SH-SY5Y (cell line): ENCODE measurements around the gene MRPL28.

Experiments used
- GATA2 ChIP-seq: IDR thresholded peaks from 2 replicates; pipeline ENCODE4 v1.6.1; 2011; ENCODE audit warnings: mild to moderate bottlenecking, low read depth, low read length
- GATA3 ChIP-seq: IDR thresholded peaks from 2 replicates; pipeline ENCODE4 v1.6.1; 2011; ENCODE audit warnings: low read depth, mild to moderate bottlenecking, low read length, moderate library complexity

Gene MRPL28

DNA sequence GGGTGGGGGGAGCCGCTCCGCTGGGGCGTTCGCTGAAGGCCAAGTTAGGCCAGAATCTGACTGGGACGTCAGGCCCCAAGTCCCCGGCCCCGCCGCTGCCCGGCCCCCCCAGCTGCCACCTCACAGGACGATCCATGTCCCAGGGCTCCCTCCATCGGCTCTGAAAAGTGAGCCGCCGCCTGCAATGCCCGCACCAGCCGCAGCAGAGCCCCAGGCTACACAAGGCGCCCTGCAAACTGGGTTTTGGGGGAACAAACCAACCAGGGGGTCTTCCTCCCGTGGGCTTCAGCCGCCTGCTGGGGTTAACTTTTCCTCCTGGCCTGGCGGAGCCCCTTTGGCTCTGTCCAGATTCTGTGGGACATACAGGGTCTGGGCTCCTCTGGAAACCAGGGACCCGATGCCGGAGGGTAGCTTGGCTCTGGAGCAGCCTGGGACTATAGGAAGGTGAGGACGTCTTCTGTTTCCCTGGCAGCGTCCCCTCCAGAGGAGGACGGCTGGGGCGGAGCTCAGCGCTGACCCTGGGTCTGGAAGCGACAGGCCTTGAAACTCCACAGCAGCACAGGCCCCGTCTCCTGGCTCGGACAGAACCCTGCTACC, 27.5 kb upstream of the MRPL28 start:
- TF ChIP-seq GATA3: no peak
- no peak for TF ChIP-seq GATA2

DNA sequence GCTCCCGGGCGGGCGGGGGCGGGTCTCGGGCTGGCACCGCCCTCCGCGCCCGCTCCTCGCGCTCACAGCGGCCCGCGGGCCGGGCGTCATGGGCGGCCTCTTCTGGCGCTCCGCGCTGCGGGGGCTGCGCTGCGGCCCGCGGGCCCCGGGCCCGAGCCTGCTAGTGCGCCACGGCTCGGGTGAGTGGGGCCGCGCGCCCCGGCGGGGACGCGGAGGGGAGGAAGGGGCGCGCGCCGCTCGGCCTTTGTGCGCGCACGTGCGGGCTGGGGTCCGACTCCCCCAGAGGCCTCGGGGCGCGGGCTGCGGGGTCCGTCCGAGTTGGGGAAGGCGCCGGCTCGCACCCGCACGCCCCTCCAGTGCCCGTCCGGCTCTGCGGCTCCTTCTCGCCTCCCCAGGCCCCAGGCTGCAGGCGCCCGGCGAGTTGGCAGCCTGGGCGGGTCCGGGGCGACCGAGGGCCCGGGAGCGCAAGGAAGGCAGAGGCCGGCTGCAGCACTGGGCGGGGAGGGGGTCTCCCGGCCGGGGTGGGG, 26.9 kb upstream of the MRPL28 start, which contains the start of gene NME4:
Gene NME4, plus strand, starts transcription at position 65 of the 527 bp plus-strand sequence. Its CDS starts 24 bp downstream, at position 89.
- TF ChIP-seq GATA3: no peak
- no peak for TF ChIP-seq GATA2

GRCh38 chr16:396605-397004, 26.3 kb upstream of the MRPL28 start:
- TF ChIP-seq GATA3 (no peak), GATA2 (no peak)

DNA sequence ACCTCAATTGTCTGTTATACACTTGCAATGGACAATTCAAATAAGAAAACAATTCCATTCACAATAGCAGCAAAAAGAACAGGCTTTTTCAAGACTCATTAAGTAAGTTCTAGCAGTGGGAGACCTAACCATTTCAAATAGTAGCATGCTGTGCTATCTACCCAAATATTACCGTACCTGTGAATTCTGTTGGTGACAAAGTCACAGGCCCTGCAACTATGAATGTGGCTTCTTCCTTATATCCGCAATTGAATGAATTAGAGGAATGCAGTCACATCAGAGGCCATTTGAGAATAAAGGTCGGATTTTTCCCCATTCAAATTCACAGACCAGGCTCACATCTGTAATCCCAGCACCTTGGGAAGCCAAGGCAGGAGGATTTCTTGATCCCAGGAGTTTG, 25.9 kb upstream of the MRPL28 start:
- no peak for TF ChIP-seq GATA2
- TF ChIP-seq GATA3: no peak

DNA sequence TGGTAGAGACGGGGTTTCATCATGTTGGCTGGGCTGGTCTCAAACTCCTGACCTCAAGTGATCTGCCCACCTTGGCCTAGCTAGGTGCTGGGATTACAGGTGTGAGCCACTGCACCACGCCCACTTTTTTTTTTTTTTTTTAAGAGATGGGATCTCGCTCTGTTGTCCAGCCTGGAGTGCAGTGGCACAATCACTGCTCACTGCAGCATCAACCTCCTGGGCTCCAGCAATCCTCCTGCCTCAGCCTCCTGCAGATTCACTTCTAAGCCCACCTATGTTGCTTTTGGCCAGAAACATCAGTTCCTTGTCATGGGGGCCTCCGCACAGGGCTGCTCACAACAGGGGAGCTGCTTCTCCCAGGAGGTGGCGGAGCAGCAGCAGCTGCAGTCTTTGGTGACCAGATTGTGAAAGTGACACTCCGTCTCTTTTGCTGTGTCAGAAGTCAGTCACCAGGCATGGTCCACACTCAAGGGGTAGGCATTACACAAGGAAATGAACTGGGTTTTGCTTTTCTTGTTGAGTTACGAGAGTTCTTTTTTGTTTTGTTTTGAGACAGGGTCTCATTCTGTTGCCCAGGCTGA, 22.2 kb upstream of the MRPL28 start:
- TF ChIP-seq GATA2 (no peak), GATA3 (no peak)

DNA sequence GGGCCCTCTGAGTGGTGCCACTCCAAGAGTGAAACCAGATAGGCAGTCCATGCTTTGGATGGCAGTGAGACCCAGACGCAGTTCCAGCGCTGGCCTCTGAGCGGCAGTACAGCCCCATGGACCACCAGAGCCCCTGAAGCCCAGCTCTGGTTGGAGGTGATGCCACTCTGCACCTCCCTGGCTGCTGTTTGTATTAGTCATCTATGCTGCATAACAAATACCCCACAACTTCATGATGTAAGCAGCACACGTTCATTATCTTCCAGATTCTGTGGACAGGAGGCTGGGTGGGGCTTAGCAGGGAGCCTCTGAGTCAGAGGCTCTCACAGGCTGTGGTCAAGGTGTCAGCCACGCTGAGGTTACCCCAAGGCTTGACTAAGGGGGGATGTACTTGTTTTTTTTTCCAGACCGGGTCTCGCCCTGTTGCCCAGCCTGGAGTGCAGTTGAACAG, 21.6 kb upstream of the MRPL28 start:
- TF ChIP-seq GATA3: no peak
- no peak for TF ChIP-seq GATA2

- no peak for TF ChIP-seq GATA2
- no peak for TF ChIP-seq GATA3
Measured at GRCh38 chr16:389352-389751, 19.0 kb upstream of the MRPL28 start.

DNA sequence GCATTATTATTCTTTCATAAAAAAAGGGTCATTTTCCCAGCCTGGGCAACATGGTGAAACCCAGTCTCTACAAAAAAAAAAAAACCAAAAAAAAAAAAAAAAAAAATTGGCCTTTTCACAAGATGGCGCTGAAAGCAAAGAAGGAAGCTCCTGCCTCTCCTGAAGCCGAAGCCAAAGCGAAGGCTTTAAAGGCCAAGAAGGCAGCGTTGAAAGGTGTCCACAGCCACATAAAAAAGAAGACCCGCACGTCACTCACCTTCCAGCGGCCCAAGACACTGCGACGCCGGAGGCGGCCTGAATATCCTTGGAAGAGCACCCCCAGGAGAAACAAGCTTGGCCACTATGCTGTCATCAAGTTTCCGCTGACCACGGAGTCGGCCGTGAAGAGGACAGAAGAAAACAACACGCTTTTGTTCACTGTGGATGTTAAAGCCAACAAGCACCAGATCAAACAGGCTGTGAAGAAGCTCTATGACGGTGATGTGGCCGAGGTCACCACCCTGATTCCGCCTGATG, 16.4 kb upstream of the MRPL28 start:
- TF ChIP-seq GATA2 (no peak), GATA3 (no peak)

GRCh38 chr16:383326-384051, 13.2 kb upstream of the MRPL28 start:
- no peak for TF ChIP-seq GATA2
- no peak for TF ChIP-seq GATA3

GRCh38 chr16:381789-382717, 11.7 kb upstream of the MRPL28 start, which contains the start of gene PGAP6:
Gene PGAP6, minus strand, starts transcription at chr16:381978. Its CDS starts 157 bp downstream, at chr16:381821.
- TF ChIP-seq GATA2: no peak
- no peak for TF ChIP-seq GATA3

- TF ChIP-seq GATA3 (no peak), GATA2 (no peak)
Measured at GRCh38 chr16:381012-381788, 10.9 kb upstream of the MRPL28 start.

DNA sequence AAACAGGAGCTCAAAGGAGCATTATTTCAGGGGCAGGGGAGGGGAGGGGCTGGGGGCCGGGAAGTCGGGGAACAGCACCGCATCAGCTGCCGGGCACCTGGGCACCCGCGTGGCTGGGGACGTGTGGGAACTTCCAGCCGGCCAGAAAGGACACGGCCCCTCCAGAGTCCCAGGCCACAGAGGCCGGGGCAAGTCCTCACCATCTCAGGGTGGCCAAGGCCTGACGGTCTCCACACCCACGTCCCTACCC, 10.3 kb upstream of the MRPL28 start:
- TF ChIP-seq GATA2 (no peak), GATA3 (no peak)
